ENCODE data around the gene DAAM1. TPM values are rescaled to one million over a fixed set of nuclear protein-coding genes. Genes with fewer than 3 reads are reported as not detected.
A peak's percentile ranks its signal among the peaks of the same experiment; 100 is the strongest.

Gene DAAM1
- total and polyA plus RNA-seq, 8 donors: 5.8 to 204 (median 31.3) TPM

- peaks cover 0 to 18% (median 8%) of the 10 kb centered on the region in 4 donors for H3K36me3 ChIP-seq
- WGBS, 5 donors: 80 to 87% (median 81%) methylated on average over 4 of the region's 4 CpGs
- peaks cover 0 to 37% (median 21%) of the 10 kb centered on the region in 4 donors for H3K4me1 ChIP-seq
- H3K27ac ChIP-seq: no peak overlapping the region
- no peaks in the 10 kb centered on the region for H3K9me3 ChIP-seq
- TF ChIP-seq POLR2AphosphoS5 (IDR thresholded peaks at IDR 0.05): no peak
- TF ChIP-seq CTCF (IDR thresholded peaks at IDR 0.05): no peak
- TF ChIP-seq EP300 (IDR thresholded peaks at IDR 0.05): no peak
- no peak for TF ChIP-seq POLR2A (IDR thresholded peaks at IDR 0.05)
- DNase-seq: no peak
- intact Hi-C loops (cut with DNase I; ENCODE audit: low total_unique reads): loop anchor here (10.0 kb wide), 1 partner anchor 827 kb away; no protein-coding TSS in a partner anchor
- H3K4me3 ChIP-seq: no peak overlapping the region
- H3K27me3 ChIP-seq: no peaks in the 10 kb centered on the region
Observed at GRCh38 chr14:59341858-59342477, 153.5 kb downstream of the DAAM1 start.

- Histone ChIP-seq H3K4me3 (no peak overlapping the region), H3K9me3 (no peaks in the 10 kb centered on the region), H3K4me1 (peaks cover 0 to 32% (median 15%) of the 10 kb centered on the region in 4 donors), H3K27ac (peak overlapping the region in 2 of 5 donors; percentile 66 to 79), H3K36me3 (peaks cover 0 to 23% (median 12%) of the 10 kb centered on the region in 4 donors), H3K27me3 (no peaks in the 10 kb centered on the region)
- no peak for TF ChIP-seq POLR2AphosphoS5 (IDR thresholded peaks at IDR 0.05)
- no peak for TF ChIP-seq CTCF (IDR thresholded peaks at IDR 0.05)
- TF ChIP-seq EP300 (IDR thresholded peaks at IDR 0.05): no peak
- no peak for TF ChIP-seq POLR2A (IDR thresholded peaks at IDR 0.05)
- intact Hi-C loops (cut with DNase I; ENCODE audit: low total_unique reads): loop anchor here (10.0 kb wide), 1 partner anchor 828 kb away; no protein-coding TSS in a partner anchor
- no peak for DNase-seq
- WGBS, 5 donors: 85 to 94% (median 88%) methylated on average over 11 of the region's 11 CpGs
Observed at GRCh38 chr14:59342516-59343484, 154.3 kb downstream of the DAAM1 start.

- WGBS, 5 donors: 72 to 82% (median 78%) methylated on average over 3 of the region's 3 CpGs
- Histone ChIP-seq H3K4me1 (peaks cover 0 to 33% (median 15%) of the 10 kb centered on the region in 4 donors), H3K4me3 (no peak overlapping the region), H3K27ac (peak overlapping the region in 3 of 5 donors; percentile 50 to 79 (median 66)), H3K27me3 (no peaks in the 10 kb centered on the region), H3K9me3 (no peaks in the 10 kb centered on the region), H3K36me3 (peaks cover 0 to 31% (median 20%) of the 10 kb centered on the region in 4 donors)
- intact Hi-C loops (cut with DNase I; ENCODE audit: low total_unique reads): loop anchor here (10.0 kb wide), 1 partner anchor 829 kb away; no protein-coding TSS in a partner anchor
- peak in 1 of 2 donors; percentile 39 for DNase-seq
- no peak for TF ChIP-seq CTCF (IDR thresholded peaks at IDR 0.05)
- TF ChIP-seq EP300 (IDR thresholded peaks at IDR 0.05): no peak
- TF ChIP-seq POLR2AphosphoS5 (IDR thresholded peaks at IDR 0.05): no peak
- no peak for TF ChIP-seq POLR2A (IDR thresholded peaks at IDR 0.05)
Observed at GRCh38 chr14:59343585-59343984, 155.1 kb downstream of the DAAM1 start.

- intact Hi-C loops (cut with DNase I; ENCODE audit: low total_unique reads): loop anchor here (10.0 kb wide), 1 partner anchor 829 kb away; no protein-coding TSS in a partner anchor
- WGBS, 5 donors: 85 to 90% (median 88%) methylated on average over 4 of the region's 4 CpGs
- TF ChIP-seq EP300 (IDR thresholded peaks at IDR 0.05) (no peak), POLR2A (IDR thresholded peaks at IDR 0.05) (no peak), CTCF (IDR thresholded peaks at IDR 0.05) (no peak), POLR2AphosphoS5 (IDR thresholded peaks at IDR 0.05) (no peak)
- peaks cover 0 to 37% (median 15%) of the 10 kb centered on the region in 4 donors for H3K4me1 ChIP-seq
- H3K27me3 ChIP-seq: no peaks in the 10 kb centered on the region
- H3K4me3 ChIP-seq: no peak overlapping the region
- H3K36me3 ChIP-seq: peaks cover 0 to 35% (median 22%) of the 10 kb centered on the region in 4 donors
- H3K27ac ChIP-seq: peak overlapping the region in 3 of 5 donors; percentile 50 to 79 (median 66)
- no peaks in the 10 kb centered on the region for H3K9me3 ChIP-seq
- no peak for DNase-seq
Observed at GRCh38 chr14:59344016-59344415, 155.5 kb downstream of the DAAM1 start.
